A172 (cell line): ENCODE data around the gene C11orf42. TPM values are rescaled to one million over a fixed set of nuclear protein-coding genes. Genes with fewer than 3 reads are reported as not detected.

Experiments
- DNase-seq: peaks from one replicate; pipeline ENCODE4 v3.0.0-alpha.2; 2015; ENCODE audit warnings: low spot score
- total RNA-seq: library from RNA; depleted of rRNA; stranded (reverse); fragments of >200 nt; shearing (Covaris generic); gene quantifications from 2 replicates; pipeline ENCODE4 v1.2.3, GENCODE V29; 2014; rRNA removed

The C11orf42 gene
- total RNA-seq, 1 experiment from 2014 or later, result not detected

- DNase-seq, result no peak
Observed at GRCh38 chr11:6258141-6258540, 52.8 kb downstream of the C11orf42 start.

DNA sequence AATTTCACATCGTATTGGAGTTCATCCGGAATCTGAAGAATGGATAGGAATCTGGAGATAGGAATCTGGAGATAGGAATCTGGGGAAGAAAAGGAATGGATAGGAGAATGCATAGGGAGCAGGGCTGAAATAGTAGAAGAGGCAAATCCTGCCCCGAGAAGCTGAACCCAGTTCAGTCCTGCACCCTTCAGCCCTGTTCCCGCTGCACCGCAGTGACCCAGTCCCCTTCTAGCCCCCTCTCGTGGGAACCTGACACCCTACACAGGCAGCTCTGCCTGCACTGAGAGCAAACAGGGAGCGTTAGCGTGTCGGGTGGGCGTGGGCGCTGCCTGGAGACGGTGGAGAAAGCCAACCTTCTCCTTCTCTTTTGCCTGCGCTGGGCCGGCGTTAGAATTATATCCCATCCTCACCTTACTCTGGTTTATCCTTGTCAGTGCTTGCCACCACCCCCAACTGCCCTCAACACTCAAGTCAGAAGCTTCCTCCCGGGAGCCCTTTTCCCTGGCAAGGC, 53.3 kb downstream of the C11orf42 start:
- DNase-seq, result no peak

DNA sequence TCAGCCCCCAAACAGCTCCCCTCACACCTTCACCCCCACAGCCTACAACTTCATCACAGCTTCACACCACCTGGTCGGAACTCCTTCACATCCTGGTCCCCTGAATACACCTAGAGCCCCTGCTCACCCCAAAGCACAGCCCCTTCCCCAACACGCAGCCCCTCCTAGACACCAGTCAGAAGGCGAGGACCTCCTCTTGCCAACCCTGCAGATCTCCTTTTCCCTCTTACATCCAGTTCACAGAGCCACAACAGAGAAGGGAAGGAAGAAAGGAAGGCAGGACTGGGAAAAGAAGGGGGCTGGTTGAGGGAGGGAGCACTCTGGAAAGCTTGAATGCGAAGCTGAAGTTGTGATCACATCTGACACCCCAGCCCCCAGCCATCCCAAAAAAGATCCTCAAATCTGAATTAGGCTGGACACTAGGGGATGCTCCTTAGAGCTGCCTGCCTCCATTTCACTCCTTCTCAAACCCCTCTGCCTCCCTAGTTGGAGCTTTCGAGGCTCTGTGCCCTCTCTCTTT, 54.9 kb downstream of the C11orf42 start:
- DNase-seq, result no peak

Other genes with a start within 250 kb of the C11orf42 start
- gene OR56A5, start 237.1 kb upstream of the C11orf42 start, total RNA-seq, result not detected in 2 replicates
- not detected in 2 replicates for gene OR52L1, start 218.6 kb upstream of the C11orf42 start, total RNA-seq
- not detected in 2 replicates for gene OR56A4, start 198.6 kb upstream of the C11orf42 start, total RNA-seq
- not detected in 2 replicates for gene OR56A1, start 174.8 kb upstream of the C11orf42 start, total RNA-seq
- not detected in 2 replicates for gene OR56B4, start 97.9 kb upstream of the C11orf42 start, total RNA-seq
- not detected in 2 replicates for gene OR52B2, start 35.2 kb upstream of the C11orf42 start, total RNA-seq
- gene OR52W1, start 6.3 kb upstream of the C11orf42 start, total RNA-seq, result not detected in 2 replicates
- gene FHIP1B, start 29.1 kb downstream of the C11orf42 start, total RNA-seq, result 9.6 and 13.1 TPM in 2 replicates
- 0.17 TPM in 1 of 2 replicates, not detected in the other for gene CNGA4, start 33.5 kb downstream of the C11orf42 start, total RNA-seq
- not detected in 2 replicates for gene CCKBR, start 54.3 kb downstream of the C11orf42 start, total RNA-seq
- gene CAVIN3, start 114.9 kb downstream of the C11orf42 start, total RNA-seq, result not detected in 2 replicates
- 140 and 147 TPM in 2 replicates for gene SMPD1, start 184.9 kb downstream of the C11orf42 start, total RNA-seq
- gene APBB1, start 213.5 kb downstream of the C11orf42 start, total RNA-seq, result 58.4 and 63.3 TPM in 2 replicates
- 0.14 and 0.74 TPM in 2 replicates for gene HPX, start 235.4 kb downstream of the C11orf42 start, total RNA-seq